Choroid plexus epithelial cell (primary cell): ENCODE data around the gene HIPK1.
A peak's percentile ranks its signal among the peaks of the same experiment; 100 is the strongest.

Source experiments
- DNase-seq: peaks from one replicate; pipeline ENCODE4 v3.0.0-alpha.2; 2010; ENCODE audit warnings: low read depth
- H3K4me3 ChIP-seq: 2 replicates; pipeline ENCODE4 v1.5.1; 2011; ENCODE audit warnings: low read depth, mild to moderate bottlenecking, control low read depth, low read length, moderate library complexity
- CTCF ChIP-seq: conservative IDR thresholded peaks from 2 replicates; pipeline ENCODE4 v1.5.1; 2011; ENCODE audit warnings: low read depth, mild to moderate bottlenecking, control low read depth, inconsistent platforms, low read length, moderate library complexity

Gene HIPK1

DNA sequence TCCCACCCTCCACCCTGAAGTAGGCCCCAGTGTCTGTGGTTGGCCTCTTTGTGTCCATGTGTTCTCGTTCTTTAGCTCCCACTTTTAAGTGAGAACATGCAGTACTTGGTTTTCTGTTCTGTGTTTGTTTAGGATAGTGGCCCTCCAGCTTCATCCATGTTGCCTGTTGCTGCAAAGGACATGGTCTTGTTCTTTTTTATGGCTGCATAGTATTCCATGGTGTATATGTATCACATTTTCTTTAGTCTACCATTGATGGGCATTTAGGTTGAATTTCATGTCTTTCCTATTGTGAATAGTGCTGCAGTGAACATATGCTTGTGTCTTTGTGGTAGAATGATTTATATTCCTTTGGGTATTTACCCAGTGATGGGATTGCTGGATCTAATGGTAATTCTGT lies 6.1 kb downstream of the HIPK1 start:
- no peak for DNase-seq
- no peak overlapping the region for H3K4me3 ChIP-seq
- no peak for TF ChIP-seq CTCF

- no peak overlapping the region for H3K4me3 ChIP-seq
- TF ChIP-seq CTCF: no peak
- no peak for DNase-seq
Observed at GRCh38 chr1:113935970-113936369, 6.8 kb downstream of the HIPK1 start.

DNA sequence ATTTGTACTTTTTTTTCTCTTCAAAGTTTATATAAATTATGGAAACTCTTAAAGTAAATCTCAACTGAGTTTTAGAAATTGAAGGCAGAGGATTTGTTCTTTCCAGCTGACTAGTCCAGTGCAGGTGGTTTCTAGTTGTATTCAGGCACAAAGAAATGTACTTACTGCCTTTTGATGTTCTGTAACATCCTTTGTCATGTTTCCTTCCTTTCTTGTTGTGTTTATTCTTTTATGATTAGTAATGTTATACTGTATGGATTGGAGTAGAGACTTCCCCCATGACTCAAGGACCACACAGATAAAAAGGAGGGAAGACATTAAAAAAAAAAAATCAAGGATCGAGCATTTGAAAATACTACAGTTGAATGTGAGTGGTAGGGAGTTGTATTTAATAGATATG lies 8.0 kb downstream of the HIPK1 start:
- DNase-seq: no peak
- H3K4me3 ChIP-seq: no peak overlapping the region
- TF ChIP-seq CTCF: no peak

GRCh38 chr1:113938192-113938591 lies 9.1 kb downstream of the HIPK1 start:
- DNase-seq: no peak
- TF ChIP-seq CTCF: no peak
- no peak overlapping the region for H3K4me3 ChIP-seq

DNA sequence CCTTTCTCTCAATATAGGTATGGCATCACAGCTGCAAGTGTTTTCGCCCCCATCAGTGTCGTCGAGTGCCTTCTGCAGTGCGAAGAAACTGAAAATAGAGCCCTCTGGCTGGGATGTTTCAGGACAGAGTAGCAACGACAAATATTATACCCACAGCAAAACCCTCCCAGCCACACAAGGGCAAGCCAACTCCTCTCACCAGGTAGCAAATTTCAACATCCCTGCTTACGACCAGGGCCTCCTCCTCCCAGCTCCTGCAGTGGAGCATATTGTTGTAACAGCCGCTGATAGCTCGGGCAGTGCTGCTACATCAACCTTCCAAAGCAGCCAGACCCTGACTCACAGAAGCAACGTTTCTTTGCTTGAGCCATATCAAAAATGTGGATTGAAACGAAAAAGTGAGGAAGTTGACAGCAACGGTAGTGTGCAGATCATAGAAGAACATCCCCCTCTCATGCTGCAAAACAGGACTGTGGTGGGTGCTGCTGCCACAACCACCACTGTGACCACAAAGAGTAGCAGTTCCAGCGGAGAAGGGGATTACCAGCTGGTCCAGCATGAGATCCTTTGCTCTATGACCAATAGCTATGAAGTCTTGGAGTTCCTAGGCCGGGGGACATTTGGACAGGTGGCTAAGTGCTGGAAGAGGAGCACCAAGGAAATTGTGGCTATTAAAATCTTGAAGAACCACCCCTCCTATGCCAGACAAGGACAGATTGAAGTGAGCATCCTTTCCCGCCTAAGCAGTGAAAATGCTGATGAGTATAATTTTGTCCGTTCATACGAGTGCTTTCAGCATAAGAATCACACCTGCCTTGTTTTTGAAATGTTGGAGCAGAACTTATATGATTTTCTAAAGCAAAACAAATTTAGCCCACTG lies 11.5 kb downstream of the HIPK1 start:
- TF ChIP-seq CTCF: no peak
- no peak overlapping the region for H3K4me3 ChIP-seq
- DNase-seq: peak; percentile 51

GRCh38 chr1:113941245-113941559 lies 12.1 kb downstream of the HIPK1 start:
- H3K4me3 ChIP-seq: no peak overlapping the region
- DNase-seq: no peak
- TF ChIP-seq CTCF: no peak

DNA sequence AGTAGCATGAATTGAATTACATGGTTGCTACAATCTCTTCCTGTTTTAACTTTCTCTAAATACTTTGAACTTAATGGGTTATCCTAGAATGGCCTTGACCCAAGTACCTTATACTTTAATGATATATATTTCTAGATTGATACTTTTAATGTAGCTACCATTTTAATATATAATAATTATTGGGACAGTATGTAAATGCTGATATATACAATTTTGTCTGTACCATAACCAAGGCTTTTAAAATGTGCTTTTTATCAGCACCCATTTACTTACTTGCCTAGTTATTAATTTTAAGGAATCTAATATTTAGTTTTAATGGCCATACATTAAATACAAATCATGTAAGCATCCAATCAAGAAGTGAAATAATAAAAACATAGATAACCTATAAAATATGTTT lies 13.4 kb downstream of the HIPK1 start:
- no peak for DNase-seq
- H3K4me3 ChIP-seq: no peak overlapping the region
- TF ChIP-seq CTCF: no peak
